Stimulated activated naive B cell treated with anti-CD40 and anti-IgM and Interleukin-4, amounts not matched to agents 10 μg/mL and 1 μg/mL and 100 μg/mL, for 72 hours (primary cell): ENCODE data around the gene ADAMTS18.

Experiments used
- ATAC-seq, 2 donors: fragments of 150-1000 bp; cut with Tn5 transposase; replicated peaks; 2 replicates each; pipeline ENCODE4 v1.10.0; 2021; ENCODE audit warnings: moderate library complexity in 1 of 2
- DNase-seq: peaks from one replicate; pipeline ENCODE4 v3.0.0; 2021
- H3K27ac Mint-ChIP-seq: one replicate; pipeline ENCODE4 v1.8.0; 2022; ENCODE audit warnings: mild to moderate bottlenecking, mixed read lengths
- H3K27me3 Mint-ChIP-seq, 2 donors: one replicate each; pipeline ENCODE4 v1.8.0; 2022; ENCODE audit warnings: mixed read lengths in 2 of 2
- H3K36me3 Mint-ChIP-seq, 2 donors: one replicate each; pipeline ENCODE4 v1.8.0; 2022; ENCODE audit warnings: mixed read lengths in 2 of 2, mild to moderate bottlenecking in 1 of 2
- H3K4me1 Mint-ChIP-seq, 2 donors: one replicate each; pipeline ENCODE4 v1.8.0; 2022; ENCODE audit warnings: mixed read lengths in 2 of 2, mild to moderate bottlenecking in 1 of 2
- H3K4me3 Mint-ChIP-seq, 2 donors: one replicate each; pipeline ENCODE4 v1.8.0; 2022; ENCODE audit warnings: mild to moderate bottlenecking in 2 of 2, mixed read lengths in 2 of 2, moderate library complexity in 1 of 2
- H3K9me3 Mint-ChIP-seq, 2 donors: one replicate each; pipeline ENCODE4 v1.8.0; 2022; ENCODE audit warnings: mixed read lengths in 2 of 2, mild to moderate bottlenecking in 1 of 2

ADAMTS18 gene

GRCh38 chr16:77317059-77317458, 117.8 kb downstream of the ADAMTS18 start:
- ATAC-seq (no peak), DNase-seq (no peak)
- H3K27ac Mint-ChIP-seq, result no peak overlapping the region
- peaks cover 0 to 2% of the 10 kb centered on the region in 2 donors for H3K9me3 Mint-ChIP-seq
- peaks cover 20 to 23% of the 10 kb centered on the region in 2 donors for H3K27me3 Mint-ChIP-seq
- H3K4me3 Mint-ChIP-seq, result no peak overlapping the region
- no peaks in the 10 kb centered on the region for H3K36me3 Mint-ChIP-seq
- H3K4me1 Mint-ChIP-seq, result peaks cover 0 to 2% of the 10 kb centered on the region in 2 donors

GRCh38 chr16:77310877-77311276, 124.0 kb downstream of the ADAMTS18 start:
- Mint-ChIP-seq H3K36me3 (no peaks in the 10 kb centered on the region), H3K27me3 (peaks cover 12 to 22% of the 10 kb centered on the region in 2 donors), H3K4me3 (no peak overlapping the region), H3K27ac (no peak overlapping the region), H3K4me1 (no peaks in the 10 kb centered on the region), H3K9me3 (peaks cover 0 to 2% of the 10 kb centered on the region in 2 donors)
- ATAC-seq (no peak), DNase-seq (no peak)

GRCh38 chr16:77308163-77308561, 126.7 kb downstream of the ADAMTS18 start:
- no peaks in the 10 kb centered on the region for H3K36me3 Mint-ChIP-seq
- no peaks in the 10 kb centered on the region for H3K4me1 Mint-ChIP-seq
- no peak overlapping the region for H3K27ac Mint-ChIP-seq
- H3K27me3 Mint-ChIP-seq, result peaks cover 25 to 33% of the 10 kb centered on the region in 2 donors
- H3K4me3 Mint-ChIP-seq, result no peak overlapping the region
- ATAC-seq, result peak; percentile 19 to 45
- DNase-seq, result no peak
- peaks cover 0 to 2% of the 10 kb centered on the region in 2 donors for H3K9me3 Mint-ChIP-seq

GRCh38 chr16:77307426-77308162, 127.2 kb downstream of the ADAMTS18 start:
- no peak overlapping the region for H3K4me3 Mint-ChIP-seq
- no peak for ATAC-seq

GRCh38 chr16:77306075-77306474, 128.8 kb downstream of the ADAMTS18 start:
- peaks cover 36 to 47% of the 10 kb centered on the region in 2 donors for H3K27me3 Mint-ChIP-seq
- no peaks in the 10 kb centered on the region for H3K36me3 Mint-ChIP-seq
- peaks cover 2 to 5% of the 10 kb centered on the region in 2 donors for H3K4me1 Mint-ChIP-seq
- ATAC-seq, result no peak
- DNase-seq, result no peak
- no peak overlapping the region for H3K27ac Mint-ChIP-seq
- no peak overlapping the region for H3K4me3 Mint-ChIP-seq
- H3K9me3 Mint-ChIP-seq, result no peaks in the 10 kb centered on the region

More at GRCh38 chr16:77307426-77308162, 127.2 kb downstream of the ADAMTS18 start:
- no peak overlapping the region for H3K27ac Mint-ChIP-seq
- peaks cover 30 to 39% of the 10 kb centered on the region in 2 donors for H3K27me3 Mint-ChIP-seq
- H3K4me1 Mint-ChIP-seq, result no peaks in the 10 kb centered on the region
- H3K36me3 Mint-ChIP-seq, result no peaks in the 10 kb centered on the region
- DNase-seq, result no peak
- no peaks in the 10 kb centered on the region for H3K9me3 Mint-ChIP-seq

- H3K9me3 Mint-ChIP-seq, result no peaks in the 10 kb centered on the region
- H3K27me3 Mint-ChIP-seq, result peaks cover 44 to 45% of the 10 kb centered on the region in 2 donors
- ATAC-seq, result no peak
Measured at GRCh38 chr16:77304877-77305276, 130.0 kb downstream of the ADAMTS18 start.

GRCh38 chr16:77304134-77304533, 130.7 kb downstream of the ADAMTS18 start:
- ATAC-seq (no peak), DNase-seq (no peak)
- Mint-ChIP-seq H3K4me1 (peaks cover 6 to 23% of the 10 kb centered on the region in 2 donors), H3K36me3 (no peaks in the 10 kb centered on the region), H3K27ac (no peak overlapping the region), H3K4me3 (no peak overlapping the region), H3K27me3 (peaks cover 40 to 44% of the 10 kb centered on the region in 2 donors), H3K9me3 (no peaks in the 10 kb centered on the region)

More at GRCh38 chr16:77304877-77305276, 130.0 kb downstream of the ADAMTS18 start:
- Mint-ChIP-seq H3K4me3 (no peak overlapping the region), H3K27ac (no peak overlapping the region), H3K36me3 (no peaks in the 10 kb centered on the region), H3K4me1 (peaks cover 2 to 16% of the 10 kb centered on the region in 2 donors)
- no peak for DNase-seq

- DNase-seq (no peak), ATAC-seq (no peak)
- H3K4me3 Mint-ChIP-seq, result no peak overlapping the region
- peak overlapping the region; percentile 20 for H3K27ac Mint-ChIP-seq
- no peaks in the 10 kb centered on the region for H3K9me3 Mint-ChIP-seq
- H3K4me1 Mint-ChIP-seq, result peaks cover 10 to 33% of the 10 kb centered on the region in 2 donors
- H3K36me3 Mint-ChIP-seq, result no peaks in the 10 kb centered on the region
- peaks cover 43 to 46% of the 10 kb centered on the region in 2 donors for H3K27me3 Mint-ChIP-seq
Measured at GRCh38 chr16:77302674-77303073, 132.2 kb downstream of the ADAMTS18 start.

- H3K9me3 Mint-ChIP-seq, result no peaks in the 10 kb centered on the region
- no peak for ATAC-seq
- H3K27me3 Mint-ChIP-seq, result peaks cover 43 to 47% of the 10 kb centered on the region in 2 donors
- no peak overlapping the region for H3K4me3 Mint-ChIP-seq
- DNase-seq, result no peak
- no peaks in the 10 kb centered on the region for H3K36me3 Mint-ChIP-seq
- peaks cover 10 to 33% of the 10 kb centered on the region in 2 donors for H3K4me1 Mint-ChIP-seq
- H3K27ac Mint-ChIP-seq, result no peak overlapping the region
Measured at GRCh38 chr16:77302249-77302648, 132.6 kb downstream of the ADAMTS18 start.

GRCh38 chr16:77300256-77300655, 134.6 kb downstream of the ADAMTS18 start:
- no peak overlapping the region for H3K4me3 Mint-ChIP-seq
- no peaks in the 10 kb centered on the region for H3K36me3 Mint-ChIP-seq
- no peak for ATAC-seq
- H3K27ac Mint-ChIP-seq, result no peak overlapping the region
- DNase-seq, result no peak
- H3K4me1 Mint-ChIP-seq, result peaks cover 10 to 33% of the 10 kb centered on the region in 2 donors
- no peaks in the 10 kb centered on the region for H3K9me3 Mint-ChIP-seq
- peaks cover 43% of the 10 kb centered on the region in 2 donors for H3K27me3 Mint-ChIP-seq

- Mint-ChIP-seq H3K9me3 (no peaks in the 10 kb centered on the region), H3K27me3 (peaks cover 45% of the 10 kb centered on the region in 2 donors), H3K4me3 (no peak overlapping the region), H3K27ac (no peak overlapping the region), H3K36me3 (no peaks in the 10 kb centered on the region), H3K4me1 (peaks cover 10 to 33% of the 10 kb centered on the region in 2 donors)
- DNase-seq (no peak), ATAC-seq (peak; percentile 51 to 66)
Measured at GRCh38 chr16:77299395-77299794, 135.4 kb downstream of the ADAMTS18 start.

GRCh38 chr16:77298418-77299360, 136.1 kb downstream of the ADAMTS18 start:
- Mint-ChIP-seq H3K27me3 (peaks cover 48 to 52% of the 10 kb centered on the region in 2 donors), H3K27ac (no peak overlapping the region), H3K4me3 (no peak overlapping the region), H3K36me3 (no peaks in the 10 kb centered on the region), H3K4me1 (peaks cover 10 to 33% of the 10 kb centered on the region in 2 donors), H3K9me3 (no peaks in the 10 kb centered on the region)
- DNase-seq, result no peak
- ATAC-seq, result no peak

- H3K36me3 Mint-ChIP-seq, result no peaks in the 10 kb centered on the region
- H3K27me3 Mint-ChIP-seq, result peaks cover 48 to 56% of the 10 kb centered on the region in 2 donors
- H3K9me3 Mint-ChIP-seq, result no peaks in the 10 kb centered on the region
- no peak overlapping the region for H3K4me3 Mint-ChIP-seq
- H3K27ac Mint-ChIP-seq, result no peak overlapping the region
- DNase-seq (no peak), ATAC-seq (no peak)
- H3K4me1 Mint-ChIP-seq, result peaks cover 10 to 33% of the 10 kb centered on the region in 2 donors
Measured at GRCh38 chr16:77297996-77298395, 136.8 kb downstream of the ADAMTS18 start.

GRCh38 chr16:77295896-77296295, 138.9 kb downstream of the ADAMTS18 start:
- Mint-ChIP-seq H3K4me3 (no peak overlapping the region), H3K9me3 (no peaks in the 10 kb centered on the region), H3K4me1 (peaks cover 8 to 27% of the 10 kb centered on the region in 2 donors), H3K27me3 (peaks cover 50 to 61% of the 10 kb centered on the region in 2 donors), H3K36me3 (no peaks in the 10 kb centered on the region), H3K27ac (no peak overlapping the region)
- ATAC-seq (no peak), DNase-seq (no peak)
